Neural progenitor cell (in vitro differentiated cells): Measurements from ENCODE around the gene ADK.

Source experiments
- EZH2 ChIP-seq: fragments of 200-600 bp; sonication (generic); IDR thresholded peaks from 2 replicates; pipeline ENCODE4 v1.6.1; 2017; ENCODE audit warnings: antibody characterized with exemption, mild to moderate bottlenecking, moderate library complexity
- TF ChIP-seq, protein P1 (sequence below): fragments of 200-600 bp; sonication (generic); IDR thresholded peaks from 2 replicates; pipeline ENCODE4 v1.5.1; 2017; ENCODE audit warnings: antibody characterized with exemption, mild to moderate bottlenecking

GRCh38 chr10:74139981-74140380 is 11.0 kb upstream of the ADK start:
- TF ChIP-seq, protein P1, sequence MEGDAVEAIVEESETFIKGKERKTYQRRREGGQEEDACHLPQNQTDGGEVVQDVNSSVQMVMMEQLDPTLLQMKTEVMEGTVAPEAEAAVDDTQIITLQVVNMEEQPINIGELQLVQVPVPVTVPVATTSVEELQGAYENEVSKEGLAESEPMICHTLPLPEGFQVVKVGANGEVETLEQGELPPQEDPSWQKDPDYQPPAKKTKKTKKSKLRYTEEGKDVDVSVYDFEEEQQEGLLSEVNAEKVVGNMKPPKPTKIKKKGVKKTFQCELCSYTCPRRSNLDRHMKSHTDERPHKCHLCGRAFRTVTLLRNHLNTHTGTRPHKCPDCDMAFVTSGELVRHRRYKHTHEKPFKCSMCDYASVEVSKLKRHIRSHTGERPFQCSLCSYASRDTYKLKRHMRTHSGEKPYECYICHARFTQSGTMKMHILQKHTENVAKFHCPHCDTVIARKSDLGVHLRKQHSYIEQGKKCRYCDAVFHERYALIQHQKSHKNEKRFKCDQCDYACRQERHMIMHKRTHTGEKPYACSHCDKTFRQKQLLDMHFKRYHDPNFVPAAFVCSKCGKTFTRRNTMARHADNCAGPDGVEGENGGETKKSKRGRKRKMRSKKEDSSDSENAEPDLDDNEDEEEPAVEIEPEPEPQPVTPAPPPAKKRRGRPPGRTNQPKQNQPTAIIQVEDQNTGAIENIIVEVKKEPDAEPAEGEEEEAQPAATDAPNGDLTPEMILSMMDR, result no peak
- TF ChIP-seq EZH2, result no peak
